ENCODE measurements around the gene MTHFD2L. TPM values are rescaled to one million over a fixed set of nuclear protein-coding genes. Genes with fewer than 3 reads are reported as not detected.

Gene MTHFD2L
- total and polyA plus RNA-seq, 2 experiments from 2014 or later: 20.0 to 32.0 TPM

- H3K9me2 ChIP-seq (replicated peaks; ENCODE audit: insufficient read depth): no peaks in the 10 kb centered on the region
- H3K27me3 ChIP-seq: no peaks in the 10 kb centered on the region
- no peak for DNase-seq (ENCODE audit: low spot score)
- TF ChIP-seq, protein P1, sequence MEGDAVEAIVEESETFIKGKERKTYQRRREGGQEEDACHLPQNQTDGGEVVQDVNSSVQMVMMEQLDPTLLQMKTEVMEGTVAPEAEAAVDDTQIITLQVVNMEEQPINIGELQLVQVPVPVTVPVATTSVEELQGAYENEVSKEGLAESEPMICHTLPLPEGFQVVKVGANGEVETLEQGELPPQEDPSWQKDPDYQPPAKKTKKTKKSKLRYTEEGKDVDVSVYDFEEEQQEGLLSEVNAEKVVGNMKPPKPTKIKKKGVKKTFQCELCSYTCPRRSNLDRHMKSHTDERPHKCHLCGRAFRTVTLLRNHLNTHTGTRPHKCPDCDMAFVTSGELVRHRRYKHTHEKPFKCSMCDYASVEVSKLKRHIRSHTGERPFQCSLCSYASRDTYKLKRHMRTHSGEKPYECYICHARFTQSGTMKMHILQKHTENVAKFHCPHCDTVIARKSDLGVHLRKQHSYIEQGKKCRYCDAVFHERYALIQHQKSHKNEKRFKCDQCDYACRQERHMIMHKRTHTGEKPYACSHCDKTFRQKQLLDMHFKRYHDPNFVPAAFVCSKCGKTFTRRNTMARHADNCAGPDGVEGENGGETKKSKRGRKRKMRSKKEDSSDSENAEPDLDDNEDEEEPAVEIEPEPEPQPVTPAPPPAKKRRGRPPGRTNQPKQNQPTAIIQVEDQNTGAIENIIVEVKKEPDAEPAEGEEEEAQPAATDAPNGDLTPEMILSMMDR (IDR thresholded peaks at IDR 0.05; ENCODE audit: poor library complexity): no peak
- no peak for TF ChIP-seq EZH2phosphoT487 (IDR thresholded peaks at IDR 0.05; ENCODE audit: low read depth, severe bottlenecking, unreplicated experiment)
- no peak for TF ChIP-seq EZH2 (IDR thresholded peaks at IDR 0.05; ENCODE audit: borderline replicate concordance)
- H3K4me3 ChIP-seq: no peak overlapping the region
- H2AFZ ChIP-seq: no peak overlapping the region
- no peak overlapping the region for H3K27ac ChIP-seq
- H3K9me3 ChIP-seq (ENCODE audit: low read depth): no peaks in the 10 kb centered on the region
- H3K79me2 ChIP-seq: no peaks in the 10 kb centered on the region
- H3K4me2 ChIP-seq: no peak overlapping the region
- 93% methylated on average over 5 of the region's 5 CpGs for WGBS (ENCODE audit: low lambda C conversion rate, missing lambda C conversion rate)
- no peaks in the 10 kb centered on the region for H4K20me1 ChIP-seq (ENCODE audit: insufficient read depth, poor library complexity, severe bottlenecking)
- no peaks in the 10 kb centered on the region for H3K36me3 ChIP-seq (replicated peaks; ENCODE audit: insufficient read depth, low read depth)
- H3K4me1 ChIP-seq (ENCODE audit: insufficient read depth): no peaks in the 10 kb centered on the region
Observed at GRCh38 chr4:74315376-74315775, 157.5 kb downstream of the MTHFD2L start.

DNA sequence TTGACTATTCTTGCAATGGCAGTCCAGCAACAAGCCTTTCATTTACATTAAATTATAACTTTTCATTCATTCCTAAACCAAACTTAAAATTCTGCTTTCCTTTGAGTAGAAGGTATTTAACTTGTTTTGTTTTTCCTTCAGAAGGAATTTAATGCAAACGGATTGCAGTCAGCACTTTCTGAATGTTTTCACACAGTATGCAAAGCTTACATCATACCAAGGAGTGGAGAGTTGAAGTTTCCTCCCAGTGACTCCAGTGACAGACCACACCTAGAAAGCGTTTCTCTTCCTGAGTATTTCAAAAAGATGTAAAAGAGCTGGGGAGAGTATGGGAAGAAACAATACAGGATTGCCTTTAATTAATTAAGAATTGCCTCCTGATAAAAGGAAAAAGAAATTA lies 158.5 kb downstream of the MTHFD2L start:
- H3K27me3 ChIP-seq: no peaks in the 10 kb centered on the region
- H3K79me2 ChIP-seq: no peaks in the 10 kb centered on the region
- DNase-seq (ENCODE audit: low spot score): no peak
- no peaks in the 10 kb centered on the region for H3K9me3 ChIP-seq (ENCODE audit: low read depth)
- H3K36me3 ChIP-seq (replicated peaks; ENCODE audit: insufficient read depth, low read depth): no peaks in the 10 kb centered on the region
- no peak overlapping the region for H3K4me2 ChIP-seq
- WGBS (ENCODE audit: low lambda C conversion rate, missing lambda C conversion rate): 54% methylated on average over 2 of the region's 2 CpGs
- H4K20me1 ChIP-seq (ENCODE audit: insufficient read depth, poor library complexity, severe bottlenecking): no peaks in the 10 kb centered on the region
- H3K4me3 ChIP-seq: no peak overlapping the region
- no peak overlapping the region for H3K27ac ChIP-seq
- no peak overlapping the region for H2AFZ ChIP-seq
- H3K4me1 ChIP-seq (ENCODE audit: insufficient read depth): no peaks in the 10 kb centered on the region
- H3K9me2 ChIP-seq (replicated peaks; ENCODE audit: insufficient read depth): no peaks in the 10 kb centered on the region
- TF ChIP-seq EZH2phosphoT487 (IDR thresholded peaks at IDR 0.05; ENCODE audit: low read depth, severe bottlenecking, unreplicated experiment) (no peak), EZH2 (IDR thresholded peaks at IDR 0.05; ENCODE audit: borderline replicate concordance) (no peak)
- TF ChIP-seq, protein P1 (IDR thresholded peaks at IDR 0.05; ENCODE audit: poor library complexity): no peak

GRCh38 chr4:74317616-74318246 lies 159.8 kb downstream of the MTHFD2L start:
- H3K79me2 ChIP-seq: no peaks in the 10 kb centered on the region
- 83% methylated on average over 3 of the region's 3 CpGs for WGBS (ENCODE audit: low lambda C conversion rate, missing lambda C conversion rate)
- no peaks in the 10 kb centered on the region for H3K4me1 ChIP-seq (ENCODE audit: insufficient read depth)
- no peak for DNase-seq (ENCODE audit: low spot score)
- no peaks in the 10 kb centered on the region for H4K20me1 ChIP-seq (ENCODE audit: insufficient read depth, poor library complexity, severe bottlenecking)
- no peak overlapping the region for H3K27ac ChIP-seq
- no peaks in the 10 kb centered on the region for H3K9me2 ChIP-seq (replicated peaks; ENCODE audit: insufficient read depth)
- no peaks in the 10 kb centered on the region for H3K27me3 ChIP-seq
- no peak overlapping the region for H3K4me3 ChIP-seq
- H3K36me3 ChIP-seq (replicated peaks; ENCODE audit: insufficient read depth, low read depth): no peaks in the 10 kb centered on the region
- H3K4me2 ChIP-seq: no peak overlapping the region
- H3K9me3 ChIP-seq (ENCODE audit: low read depth): no peaks in the 10 kb centered on the region
- H2AFZ ChIP-seq: no peak overlapping the region
- no peak for TF ChIP-seq EZH2 (IDR thresholded peaks at IDR 0.05; ENCODE audit: borderline replicate concordance)

GRCh38 chr4:74318276-74318675 lies 160.4 kb downstream of the MTHFD2L start:
- TF ChIP-seq EZH2phosphoT487 (IDR thresholded peaks at IDR 0.05; ENCODE audit: low read depth, severe bottlenecking, unreplicated experiment): no peak
- no peaks in the 10 kb centered on the region for H3K79me2 ChIP-seq
- no peaks in the 10 kb centered on the region for H3K27me3 ChIP-seq
- no peaks in the 10 kb centered on the region for H3K36me3 ChIP-seq (replicated peaks; ENCODE audit: insufficient read depth, low read depth)
- no peaks in the 10 kb centered on the region for H4K20me1 ChIP-seq (ENCODE audit: insufficient read depth, poor library complexity, severe bottlenecking)
- H3K9me3 ChIP-seq (ENCODE audit: low read depth): no peaks in the 10 kb centered on the region
- no peak overlapping the region for H3K4me3 ChIP-seq
- DNase-seq (ENCODE audit: low spot score): no peak
- H3K9me2 ChIP-seq (replicated peaks; ENCODE audit: insufficient read depth): no peaks in the 10 kb centered on the region
- H3K4me2 ChIP-seq: no peak overlapping the region
- H2AFZ ChIP-seq: no peak overlapping the region
- H3K27ac ChIP-seq: no peak overlapping the region
- 74% methylated on average over 2 of the region's 2 CpGs for whole genome bisulfite sequencing (ENCODE audit: low lambda C conversion rate, missing lambda C conversion rate)
- H3K4me1 ChIP-seq (ENCODE audit: insufficient read depth): no peaks in the 10 kb centered on the region
